K562 (cell line): ENCODE results near the gene ANKRD2. TPM values are rescaled to one million over a fixed set of nuclear protein-coding genes. Genes with fewer than 3 reads are reported as not detected.
A peak's percentile ranks its signal among the peaks of the same experiment; 100 is the strongest.

ENCODE experiments used
- ATAC-seq: fragments of 200-7000 bp; cut with Tn5 transposase; 3 replicates; pipeline ENCODE4 v1.9.1; 2020; ENCODE audit warnings: moderate library complexity
- BruUV-seq: library from RNA; stranded (reverse); fragments of 400-500 nt; replicated peaks from 2 replicates; lab custom pipeline; 2021; lab: Mats Ljungman, UMichigan
- CTCF ChIA-PET: fragments of 300-600 bp; formaldehyde crosslinking; extraction: SDS; loops from one replicate; lab custom pipeline; 2021; ENCODE audit warnings: low intra/inter-chr PET ratio; lab: Yijun Ruan, JAX
- POLR2A ChIA-PET: fragments of 300-600, 350-650 bp; sonication (Branson Sonifier 250); formaldehyde crosslinking; extraction: SDS; loops from one replicate; lab custom pipeline; 2021; ENCODE audit warnings: antibody characterized with exemption, inconsistent platforms; lab: Yijun Ruan, JAX
- DNase-seq, 4 experiments: peaks; one replicate each; pipeline versions ENCODE4 v3.0.0 to v3.0.0-alpha.2; 2011 to 2018; ENCODE audit warnings: low spot score in 3 of 4, mixed read lengths in 3 of 4; ENCODE audit errors: extremely low read depth in 1 of 4
- FAIRE-seq: peaks from 2 replicates; lab custom pipeline; 2011; peaks lifted over from hg19 to GRCh38; lab: Jason Lieb, UNC
- H2AFZ ChIP-seq: 2 replicates; pipeline ENCODE4 v1.6.0; 2011; ENCODE audit warnings: low read depth, low read length, control low read depth, inconsistent platforms
- H3K27ac ChIP-seq: fragments of 200-600 bp; 3 replicates; pipeline ENCODE4 v1.8.0; 2011; ENCODE audit warnings: low read depth, mild to moderate bottlenecking, control low read depth, inconsistent platforms, low read length, moderate library complexity, mixed read lengths; ENCODE audit errors: extremely low read depth
- H3K27me3 ChIP-seq, 2 experiments: fragments of 300-600 bp in 1 of 2; 2 replicates in 1 of 2; 3 replicates in 1 of 2; pipeline versions ENCODE4 v1.6.0 to v1.8.0; 2011; ENCODE audit warnings: inconsistent platforms in 2 of 2, low read length in 2 of 2, mild to moderate bottlenecking in 1 of 2, mixed read lengths in 1 of 2, moderate library complexity in 1 of 2; ENCODE audit not compliant: control insufficient read depth in 2 of 2, insufficient read depth in 2 of 2
- H3K36me3 ChIP-seq: fragments of 300-600 bp; 3 replicates; pipeline ENCODE4 v1.8.0; 2011; ENCODE audit warnings: mild to moderate bottlenecking, low read length, inconsistent platforms; ENCODE audit not compliant: control insufficient read depth, insufficient read depth
- H3K4me1 ChIP-seq, 2 experiments: fragments of 200-600 bp in 1 of 2; replicated peaks in 1 of 2; 2 replicates in 1 of 2; 3 replicates in 1 of 2; pipeline versions ENCODE4 v1.5.1 to v1.8.0; 2011; ENCODE audit warnings: inconsistent platforms in 2 of 2, low read length in 2 of 2, mild to moderate bottlenecking in 1 of 2, mixed read lengths in 1 of 2, moderate library complexity in 1 of 2; ENCODE audit not compliant: control insufficient read depth in 2 of 2, insufficient read depth in 2 of 2
- H3K4me2 ChIP-seq: 2 replicates; pipeline ENCODE4 v1.6.1; 2011; ENCODE audit warnings: low read length, control low read depth, inconsistent platforms, mixed read lengths; ENCODE audit not compliant: insufficient read depth
- H3K4me3 ChIP-seq: fragments of 200-600 bp; sonication (generic), shearing (Covaris generic); 2 replicates; pipeline ENCODE4 v1.5.1; 2016; ENCODE audit warnings: control low read depth, inconsistent platforms
- H3K79me2 ChIP-seq: fragments of 200-600 bp; 3 replicates; pipeline ENCODE4 v1.8.0; 2011; ENCODE audit warnings: low read length, inconsistent platforms; ENCODE audit not compliant: control insufficient read depth, insufficient read depth
- H3K9ac ChIP-seq, 2 experiments: 2 replicates each; pipeline versions ENCODE4 v1.6.0 to v1.6.1; 2011; ENCODE audit warnings: low read depth in 2 of 2, low read length in 2 of 2, control low read depth in 1 of 2, inconsistent platforms in 1 of 2, mild to moderate bottlenecking in 1 of 2, mixed read lengths in 1 of 2; ENCODE audit not compliant: insufficient read depth in 1 of 2
- H3K9me1 ChIP-seq: one replicate; pipeline ENCODE4 v1.6.0; 2011; ENCODE audit warnings: inconsistent platforms, mild to moderate bottlenecking, low read length, moderate library complexity; ENCODE audit not compliant: control insufficient read depth, insufficient read depth
- H3K9me3 ChIP-seq: replicated peaks from 2 replicates; pipeline ENCODE4 v1.5.1; 2011; ENCODE audit warnings: low read depth, low read length, inconsistent platforms; ENCODE audit not compliant: control insufficient read depth, insufficient read depth
- H4K20me1 ChIP-seq: replicated peaks from 2 replicates; pipeline ENCODE4 v1.6.1; 2011; ENCODE audit warnings: low read length, inconsistent platforms, mixed read lengths; ENCODE audit not compliant: control insufficient read depth, insufficient read depth
- SMC3 ChIP-seq: conservative IDR thresholded peaks from 2 replicates; pipeline ENCODE4 v1.6.1; 2011; ENCODE audit warnings: low read depth, low read length, improper control_type of control experiment; ENCODE audit not compliant: insufficient read depth
- ZKSCAN1 ChIP-seq: fragments of 150-350 bp; IDR thresholded peaks from 2 replicates; pipeline ENCODE4 v1.6.1; 2016; ENCODE audit warnings: low read depth, low read length
- WGBS: fragments of 100-300 bp; shearing (Covaris generic); methylation state at CpG from one replicate; pipeline ENCODE4 v1.1.6; 2016; ENCODE audit warnings: low coverage, mixed read lengths; ENCODE audit not compliant: insufficient coverage; ENCODE audit errors: missing lambda C conversion rate; 5-methylcytosine and 5-hydroxymethylcytosine counted together
- in situ Hi-C: fragments of 300-500 bp; cut with MboI; formaldehyde crosslinking; loops from 4 replicates; pipeline ENCODE4 v1.15.0; 2018; ENCODE audit warnings: inconsistent platforms, mixed read lengths
- intact Hi-C: fragments of 100-400 bp; cut with micrococcal nuclease; formaldehyde crosslinking; loops from 2 replicates; pipeline ENCODE4 v1.14.2; 2022
- polyA plus RNA-seq, 8 experiments: library from polyadenylated mRNA; depleted of rRNA in 4 of 8; stranded (reverse) in 5 of 8; unstranded in 3 of 8; fragments of >200 nt; fragmentation: Nextera tagmentation in 2 of 8; fragmentation: Illumina TruSeq in 1 of 8; extraction: Ambion mirVana in 2 of 8; extraction: Trizol in 1 of 8; gene quantifications; 2 replicates each; pipeline versions ENCODE4 v1.2.1 to v1.2.3, GENCODE V29; 2011 to 2014; ENCODE audit warnings: inconsistent platforms in 1 of 8, missing spikeins in 1 of 8
- total RNA-seq, 7 experiments: library from RNA; depleted of rRNA in 6 of 7; stranded (reverse); fragments of >200 nt in 6 of 7; fragmentation: Illumina TruSeq in 2 of 7; extraction: Trizol in 2 of 7; gene quantifications; 2 replicates each; pipeline versions ENCODE4 v1.2.1 to v1.2.3, GENCODE V29; 2011 to 2021; ENCODE audit warnings: low replicate concordance in 1 of 7
- TF ChIP-seq, protein P1 (sequence below): sonication (generic); formaldehyde crosslinking; IDR thresholded peaks from 2 replicates; pipeline ENCODE4 v1.8.1; 2023; ENCODE audit warnings: mild to moderate bottlenecking, missing genetic modification reagents

The ANKRD2 gene
- total and polyA plus RNA-seq, 9 of the 15 experiments (the other 6 are each of a cell fraction or from before 2014, with no cell fraction given), result not detected

DNA sequence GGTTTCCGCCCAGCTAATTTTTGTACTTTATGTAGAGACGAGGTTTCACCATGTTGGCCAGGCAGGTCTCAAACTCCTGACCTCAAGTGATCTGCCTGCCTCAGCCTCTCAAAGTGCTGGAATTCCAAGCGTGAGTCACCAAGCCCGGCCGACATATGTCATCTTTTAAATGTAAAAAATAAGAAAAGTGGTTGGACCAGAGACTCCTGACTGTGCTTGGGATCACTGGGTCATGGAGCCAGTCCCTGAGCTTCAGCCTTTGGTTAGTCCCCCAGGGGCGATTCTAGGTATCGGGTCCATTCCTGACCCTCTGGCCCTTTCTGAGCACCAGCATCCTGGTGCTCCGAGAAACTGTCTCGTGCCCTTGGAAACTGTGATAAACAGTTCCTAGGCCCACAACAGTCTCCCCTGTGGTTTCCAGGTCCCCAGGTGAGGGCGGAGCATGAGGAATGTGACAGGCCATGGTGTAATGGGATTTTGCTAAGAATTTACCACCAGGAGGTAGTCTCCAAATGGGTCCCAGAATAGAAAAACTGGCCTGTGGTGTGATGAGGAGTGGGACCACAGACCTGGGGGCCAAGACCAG is 41.1 kb upstream of the ANKRD2 start:
- Histone ChIP-seq H3K27me3 (no peaks in the 10 kb centered on the region), H3K9me3 (no peaks in the 10 kb centered on the region), H3K9me1 (no peaks in the 10 kb centered on the region), H3K79me2 (no peaks in the 10 kb centered on the region), H3K9ac (no peak overlapping the region), H3K4me3 (no peak overlapping the region), H3K36me3 (no peaks in the 10 kb centered on the region), H3K4me1 (no peaks in the 10 kb centered on the region; a peak in 2 of 5 replicates), H2AFZ (no peak overlapping the region), H3K4me2 (no peak overlapping the region), H4K20me1 (no peaks in the 10 kb centered on the region), H3K27ac (no peak overlapping the region)
- in situ Hi-C loops (no loop called here), intact Hi-C loops (no loop called here)
- FAIRE-seq (no peak), ATAC-seq (no peak), DNase-seq (no peak)
- ChIA-PET POLR2A (no interaction called here), CTCF (no interaction called here)
- BruUV-seq, result no TSS peak
- no peak for TF ChIP-seq SMC3
- WGBS, result 31% methylated on average over 10 of the region's 10 CpGs

DNA sequence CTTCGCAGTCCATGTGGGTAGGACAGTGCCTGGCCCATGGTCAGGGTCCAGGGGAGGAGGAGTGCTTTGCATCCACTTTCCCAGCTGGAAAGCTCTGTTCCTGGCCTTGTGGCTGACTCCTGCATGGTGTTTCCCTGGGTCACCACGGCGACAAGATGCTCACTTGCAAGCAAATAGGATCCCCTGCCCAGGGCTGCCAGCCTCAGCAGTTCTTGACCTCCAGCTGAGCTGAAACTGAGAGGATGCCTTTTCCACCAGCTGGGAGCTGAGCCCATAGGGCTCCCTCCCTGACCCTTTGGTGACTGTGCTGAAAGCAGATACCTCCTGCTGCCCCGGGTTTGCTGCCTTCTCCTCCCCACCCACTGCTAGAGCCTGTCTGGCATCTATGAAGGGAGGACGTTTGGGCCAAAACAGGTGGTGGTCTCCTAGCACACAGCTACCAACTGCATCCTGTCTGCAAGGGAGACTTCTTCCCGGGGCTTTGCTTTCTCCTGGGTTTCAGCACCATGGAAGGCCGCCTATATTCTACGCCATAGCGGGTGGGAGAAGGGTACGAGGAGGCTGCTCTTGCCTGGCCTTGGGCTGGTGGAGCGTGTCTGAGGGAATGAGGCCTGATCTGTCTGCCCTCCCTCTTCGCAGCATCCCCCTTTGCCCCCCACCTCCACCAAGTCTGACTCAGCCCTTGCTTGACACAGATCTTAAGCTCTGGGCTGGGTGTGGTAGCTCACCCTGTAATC is 39.5 kb upstream of the ANKRD2 start:
- BruUV-seq, result no TSS peak
- WGBS, result 48% methylated on average over 11 of the region's 12 CpGs
- H3K9ac ChIP-seq, result 0 out of 4 replicates have a peak overlapping the region, but pooled peaks of 1 of the 2 experiments have one; percentile 45
- H3K4me3 ChIP-seq, result no peak overlapping the region
- no peaks in the 10 kb centered on the region for H3K36me3 ChIP-seq
- no peaks in the 10 kb centered on the region for H3K9me3 ChIP-seq
- no peaks in the 10 kb centered on the region for H3K79me2 ChIP-seq
- intact Hi-C loops, result no loop called here
- ChIA-PET POLR2A (interaction anchor here (0.7 to 2.1 kb wide), 2 partner anchors 11 to 33 kb away, joined by 3 to 7 read pairs; no protein-coding TSS in a partner anchor), CTCF (interaction anchor here (0.6 kb wide), 1 partner anchor 477 kb away, joined by 7 read pairs; no protein-coding TSS in a partner anchor)
- FAIRE-seq, result no peak
- no peak for ATAC-seq
- H3K27me3 ChIP-seq, result no peaks in the 10 kb centered on the region
- no peak for DNase-seq
- no peak for TF ChIP-seq ZKSCAN1
- TF ChIP-seq, protein P1, sequence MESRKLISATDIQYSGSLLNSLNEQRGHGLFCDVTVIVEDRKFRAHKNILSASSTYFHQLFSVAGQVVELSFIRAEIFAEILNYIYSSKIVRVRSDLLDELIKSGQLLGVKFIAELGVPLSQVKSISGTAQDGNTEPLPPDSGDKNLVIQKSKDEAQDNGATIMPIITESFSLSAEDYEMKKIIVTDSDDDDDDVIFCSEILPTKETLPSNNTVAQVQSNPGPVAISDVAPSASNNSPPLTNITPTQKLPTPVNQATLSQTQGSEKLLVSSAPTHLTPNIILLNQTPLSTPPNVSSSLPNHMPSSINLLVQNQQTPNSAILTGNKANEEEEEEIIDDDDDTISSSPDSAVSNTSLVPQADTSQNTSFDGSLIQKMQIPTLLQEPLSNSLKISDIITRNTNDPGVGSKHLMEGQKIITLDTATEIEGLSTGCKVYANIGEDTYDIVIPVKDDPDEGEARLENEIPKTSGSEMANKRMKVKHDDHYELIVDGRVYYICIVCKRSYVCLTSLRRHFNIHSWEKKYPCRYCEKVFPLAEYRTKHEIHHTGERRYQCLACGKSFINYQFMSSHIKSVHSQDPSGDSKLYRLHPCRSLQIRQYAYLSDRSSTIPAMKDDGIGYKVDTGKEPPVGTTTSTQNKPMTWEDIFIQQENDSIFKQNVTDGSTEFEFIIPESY, result peak; percentile 94
- in situ Hi-C loops, result no loop called here
- no peaks in the 10 kb centered on the region; a peak in 2 of 5 replicates for H3K4me1 ChIP-seq
- no peaks in the 10 kb centered on the region for H4K20me1 ChIP-seq
- H3K9me1 ChIP-seq, result no peaks in the 10 kb centered on the region
- H2AFZ ChIP-seq, result no peak overlapping the region
- H3K4me2 ChIP-seq, result no peak overlapping the region
- no peak overlapping the region for H3K27ac ChIP-seq
